ENCODE measurements around the gene CNPY1.
A peak's percentile ranks its signal among the peaks of the same experiment; 100 is the strongest.

CNPY1 gene

DNA sequence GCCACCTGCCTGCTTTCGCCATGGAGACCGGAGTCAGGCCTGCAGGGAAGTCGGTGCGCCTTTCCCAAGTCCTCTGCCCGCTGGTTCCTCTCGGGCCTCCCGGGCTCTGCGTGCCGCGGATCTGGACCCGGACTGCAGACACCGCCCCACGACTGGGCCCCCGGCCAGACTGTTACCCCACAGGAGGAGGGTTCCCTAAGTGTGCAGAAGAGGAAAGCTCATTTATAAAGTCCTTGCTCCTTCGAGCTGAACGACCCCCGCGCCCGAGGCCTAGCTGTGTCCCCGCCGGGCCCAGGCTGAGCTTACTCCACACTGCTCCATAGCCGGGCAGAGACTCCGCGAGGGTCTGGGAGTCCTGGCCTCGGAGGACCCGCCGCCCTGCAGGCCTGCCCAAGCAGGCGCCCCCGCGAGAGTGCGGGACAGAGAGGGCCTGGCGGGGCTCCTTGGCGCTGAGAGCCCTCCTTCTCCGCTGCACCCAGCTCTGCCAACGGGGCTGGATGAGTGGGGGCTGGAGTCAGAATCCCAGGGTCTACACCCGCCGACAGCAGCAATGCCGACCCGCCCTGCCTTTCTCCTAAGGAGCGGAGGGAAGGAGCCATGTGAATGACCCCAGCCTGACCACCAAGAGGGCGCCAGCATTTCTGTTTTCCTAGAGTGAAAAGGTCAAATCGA is 80.1 kb downstream of the CNPY1 start:
- DNase-seq (ENCODE audit: low read depth): no peak
- TF ChIP-seq, protein P1, sequence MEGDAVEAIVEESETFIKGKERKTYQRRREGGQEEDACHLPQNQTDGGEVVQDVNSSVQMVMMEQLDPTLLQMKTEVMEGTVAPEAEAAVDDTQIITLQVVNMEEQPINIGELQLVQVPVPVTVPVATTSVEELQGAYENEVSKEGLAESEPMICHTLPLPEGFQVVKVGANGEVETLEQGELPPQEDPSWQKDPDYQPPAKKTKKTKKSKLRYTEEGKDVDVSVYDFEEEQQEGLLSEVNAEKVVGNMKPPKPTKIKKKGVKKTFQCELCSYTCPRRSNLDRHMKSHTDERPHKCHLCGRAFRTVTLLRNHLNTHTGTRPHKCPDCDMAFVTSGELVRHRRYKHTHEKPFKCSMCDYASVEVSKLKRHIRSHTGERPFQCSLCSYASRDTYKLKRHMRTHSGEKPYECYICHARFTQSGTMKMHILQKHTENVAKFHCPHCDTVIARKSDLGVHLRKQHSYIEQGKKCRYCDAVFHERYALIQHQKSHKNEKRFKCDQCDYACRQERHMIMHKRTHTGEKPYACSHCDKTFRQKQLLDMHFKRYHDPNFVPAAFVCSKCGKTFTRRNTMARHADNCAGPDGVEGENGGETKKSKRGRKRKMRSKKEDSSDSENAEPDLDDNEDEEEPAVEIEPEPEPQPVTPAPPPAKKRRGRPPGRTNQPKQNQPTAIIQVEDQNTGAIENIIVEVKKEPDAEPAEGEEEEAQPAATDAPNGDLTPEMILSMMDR (IDR thresholded peaks at IDR 0.05; ENCODE audit: low read depth, low read length, missing control alignments): no peak
- H3K4me3 ChIP-seq (ENCODE audit: low read depth, low read length): no peak overlapping the region
- in situ Hi-C loops (cut with HindIII; ENCODE audit: low sequenced_read_pairs): no loop called here

DNA sequence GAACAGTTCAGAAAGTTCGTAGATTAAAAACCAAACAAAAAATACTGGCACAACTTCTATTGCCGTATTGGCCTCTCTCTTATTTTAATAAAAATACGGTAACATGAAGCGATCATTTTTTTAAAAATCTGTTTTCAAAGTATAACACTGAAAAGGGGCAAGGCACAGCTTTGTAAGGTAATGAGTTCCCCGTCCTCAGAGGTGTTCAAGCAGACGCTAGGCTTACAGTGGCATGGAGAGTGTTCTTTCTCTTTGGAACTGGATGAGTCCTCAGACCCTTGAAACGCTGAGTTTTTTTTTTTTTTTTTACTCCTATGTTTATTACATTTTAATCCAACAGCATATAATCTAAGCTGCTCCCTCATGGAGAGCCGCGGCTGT is 80.6 kb downstream of the CNPY1 start:
- H3K4me3 ChIP-seq (ENCODE audit: low read depth, low read length): no peak overlapping the region
- TF ChIP-seq, protein P1 (IDR thresholded peaks at IDR 0.05; ENCODE audit: low read depth, low read length, missing control alignments): no peak
- in situ Hi-C loops (cut with HindIII; ENCODE audit: low sequenced_read_pairs): no loop called here
- no peak for DNase-seq (ENCODE audit: low read depth)

DNA sequence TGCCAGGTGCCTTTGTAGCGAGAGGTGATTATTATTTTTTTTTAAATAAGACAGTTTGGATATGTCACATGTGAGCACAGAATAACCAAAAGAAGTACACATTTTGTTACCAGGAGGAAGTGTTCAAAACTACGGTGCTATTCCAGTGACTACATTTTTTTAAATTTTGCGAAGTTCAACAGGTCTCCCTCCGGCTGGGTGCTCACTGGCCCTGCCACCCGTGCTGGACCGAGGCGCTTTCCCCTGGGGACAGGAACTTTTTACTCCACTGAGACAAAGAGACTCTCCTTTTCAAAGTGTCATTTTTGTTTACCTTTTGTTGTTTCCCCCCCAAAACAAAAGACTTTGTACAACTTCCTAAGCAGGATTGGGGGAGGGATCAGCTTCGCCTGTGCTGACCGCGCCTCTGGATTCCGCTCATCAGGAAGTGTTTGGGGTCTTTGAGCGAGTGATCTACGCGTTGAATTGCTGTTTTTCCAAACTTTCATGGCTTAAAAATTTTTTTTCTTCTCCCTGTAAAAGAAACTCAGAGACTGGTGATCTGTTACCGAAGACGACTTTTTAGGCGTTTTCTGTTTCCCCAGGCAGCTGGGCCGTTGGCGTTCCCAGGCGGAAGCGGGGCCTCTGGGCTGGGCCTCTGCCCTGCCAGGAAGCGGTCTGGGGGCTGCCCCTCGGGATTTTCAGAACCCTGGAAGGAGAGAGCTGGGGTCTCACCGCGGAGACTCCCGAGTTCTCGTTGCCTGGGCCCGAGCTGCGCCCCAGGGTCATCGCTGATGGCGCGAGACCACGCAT is 81.2 kb downstream of the CNPY1 start:
- in situ Hi-C loops (cut with HindIII; ENCODE audit: low sequenced_read_pairs): no loop called here
- H3K4me3 ChIP-seq (ENCODE audit: low read depth, low read length): no peak overlapping the region
- no peak for DNase-seq (ENCODE audit: low read depth)
- TF ChIP-seq, protein P1 (IDR thresholded peaks at IDR 0.05; ENCODE audit: low read depth, low read length, missing control alignments): no peak

DNA sequence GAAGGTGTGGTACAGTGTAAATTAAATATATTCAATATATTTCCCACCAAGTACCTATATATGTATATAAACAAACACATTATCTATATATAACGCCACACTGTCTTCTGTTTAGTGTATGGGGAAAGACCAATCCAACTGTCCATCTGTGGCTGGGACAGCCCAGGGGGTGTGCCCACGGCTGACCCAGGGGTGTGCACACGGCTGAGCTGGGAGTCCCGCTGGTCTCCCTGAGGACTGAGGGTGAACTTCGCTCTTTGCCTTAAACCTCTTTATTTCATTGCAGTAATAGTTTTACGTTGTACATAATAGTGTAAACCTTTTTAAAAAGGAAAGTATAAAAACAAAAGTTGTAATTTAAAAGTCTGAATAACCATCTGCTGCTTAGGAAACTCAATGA is 82.2 kb downstream of the CNPY1 start:
- TF ChIP-seq, protein P1 (IDR thresholded peaks at IDR 0.05; ENCODE audit: low read depth, low read length, missing control alignments): no peak
- DNase-seq (ENCODE audit: low read depth): no peak
- H3K4me3 ChIP-seq (ENCODE audit: low read depth, low read length): no peak overlapping the region
- in situ Hi-C loops (cut with HindIII; ENCODE audit: low sequenced_read_pairs): no loop called here

DNA sequence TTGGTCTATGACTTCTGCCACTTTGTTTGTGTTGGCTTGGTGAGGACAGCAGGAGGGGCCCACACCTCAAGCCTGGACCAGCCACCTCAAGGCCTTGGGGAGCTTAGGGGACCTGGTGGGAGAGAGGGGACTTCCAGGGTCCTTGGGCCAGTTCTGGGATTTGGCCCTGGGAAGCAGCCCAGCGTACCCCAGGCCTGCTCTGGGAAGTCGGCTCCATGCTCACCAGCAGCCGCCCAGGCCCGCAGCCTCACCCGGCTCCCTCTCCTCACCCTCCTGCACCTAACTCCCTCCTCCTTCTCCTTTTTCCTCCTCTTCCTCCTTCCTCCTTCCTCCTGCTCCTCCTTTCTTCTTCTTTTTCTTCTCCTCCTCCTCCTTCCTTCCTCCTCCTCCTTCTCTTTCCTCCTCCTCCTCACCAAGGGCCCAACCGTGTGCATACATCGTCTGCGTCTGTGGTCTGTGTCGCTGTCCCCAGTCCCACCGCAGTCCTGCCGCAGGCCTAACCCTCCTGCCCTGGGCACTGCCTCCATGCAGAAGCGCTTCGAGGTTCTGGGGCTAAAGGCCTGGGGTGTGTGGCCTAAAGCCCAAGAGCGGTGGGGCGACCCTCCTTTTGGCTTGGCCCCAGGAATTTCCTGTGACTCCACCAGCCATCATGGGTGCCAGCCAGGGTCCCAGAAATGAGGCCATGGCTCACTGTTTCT is 83.1 kb downstream of the CNPY1 start:
- in situ Hi-C loops (cut with HindIII; ENCODE audit: low sequenced_read_pairs): no loop called here
- TF ChIP-seq, protein P1 (IDR thresholded peaks at IDR 0.05; ENCODE audit: low read depth, low read length, missing control alignments): no peak
- DNase-seq (ENCODE audit: low read depth): no peak
- H3K4me3 ChIP-seq (ENCODE audit: low read depth, low read length): peak overlapping the region; percentile 3

DNA sequence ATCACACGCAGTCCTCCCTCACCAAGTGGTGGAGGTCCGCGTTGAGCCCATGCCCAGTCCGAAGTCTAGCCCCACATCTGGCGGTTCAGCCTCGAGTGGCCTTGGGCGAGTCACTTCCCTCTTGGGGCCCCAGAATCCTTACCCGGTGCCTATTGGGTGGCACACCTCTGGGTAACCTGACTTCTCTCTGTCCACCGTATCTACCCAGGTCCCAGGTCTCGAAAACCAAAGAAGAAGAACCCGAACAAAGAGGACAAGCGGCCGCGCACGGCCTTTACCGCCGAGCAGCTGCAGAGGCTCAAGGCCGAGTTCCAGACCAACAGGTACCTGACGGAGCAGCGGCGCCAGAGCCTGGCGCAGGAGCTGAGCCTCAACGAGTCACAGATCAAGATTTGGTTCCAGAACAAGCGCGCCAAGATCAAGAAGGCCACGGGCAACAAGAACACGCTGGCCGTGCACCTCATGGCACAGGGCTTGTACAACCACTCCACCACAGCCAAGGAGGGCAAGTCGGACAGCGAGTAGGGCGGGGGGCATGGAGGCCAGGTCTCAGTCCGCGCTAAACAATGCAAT is 84.1 kb downstream of the CNPY1 start:
- H3K4me3 ChIP-seq (ENCODE audit: low read depth, low read length): peak overlapping the region; percentile 46
- no peak for DNase-seq (ENCODE audit: low read depth)
- TF ChIP-seq, protein P1 (IDR thresholded peaks at IDR 0.05; ENCODE audit: low read depth, low read length, missing control alignments): no peak
- in situ Hi-C loops (cut with HindIII; ENCODE audit: low sequenced_read_pairs): no loop called here
